ENCODE results near the gene CD177.
A peak's percentile ranks its signal among the peaks of the same experiment; 100 is the strongest.

CD177 gene

DNA sequence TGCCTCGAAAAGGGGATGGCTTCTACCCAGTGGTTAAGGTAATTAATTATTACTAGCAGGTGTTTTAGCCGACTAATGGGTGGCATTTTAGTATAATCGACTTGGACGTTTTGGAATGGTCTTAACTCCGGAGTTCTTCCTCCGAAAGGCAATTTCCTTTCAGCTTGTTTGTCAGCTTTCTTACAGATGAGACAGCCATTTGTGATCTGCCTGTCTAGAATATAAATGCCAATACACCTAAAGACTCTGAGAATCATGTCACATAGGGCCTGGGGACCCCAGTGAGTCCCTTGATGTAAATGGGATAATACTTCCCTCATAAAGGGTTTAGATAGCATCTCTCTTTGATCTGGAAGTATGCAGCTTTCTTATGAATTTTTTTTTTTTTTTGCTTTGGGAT lies 42.2 kb upstream of the CD177 start:
- no peak overlapping the region for H3K27ac ChIP-seq
- TF ChIP-seq, protein P1, sequence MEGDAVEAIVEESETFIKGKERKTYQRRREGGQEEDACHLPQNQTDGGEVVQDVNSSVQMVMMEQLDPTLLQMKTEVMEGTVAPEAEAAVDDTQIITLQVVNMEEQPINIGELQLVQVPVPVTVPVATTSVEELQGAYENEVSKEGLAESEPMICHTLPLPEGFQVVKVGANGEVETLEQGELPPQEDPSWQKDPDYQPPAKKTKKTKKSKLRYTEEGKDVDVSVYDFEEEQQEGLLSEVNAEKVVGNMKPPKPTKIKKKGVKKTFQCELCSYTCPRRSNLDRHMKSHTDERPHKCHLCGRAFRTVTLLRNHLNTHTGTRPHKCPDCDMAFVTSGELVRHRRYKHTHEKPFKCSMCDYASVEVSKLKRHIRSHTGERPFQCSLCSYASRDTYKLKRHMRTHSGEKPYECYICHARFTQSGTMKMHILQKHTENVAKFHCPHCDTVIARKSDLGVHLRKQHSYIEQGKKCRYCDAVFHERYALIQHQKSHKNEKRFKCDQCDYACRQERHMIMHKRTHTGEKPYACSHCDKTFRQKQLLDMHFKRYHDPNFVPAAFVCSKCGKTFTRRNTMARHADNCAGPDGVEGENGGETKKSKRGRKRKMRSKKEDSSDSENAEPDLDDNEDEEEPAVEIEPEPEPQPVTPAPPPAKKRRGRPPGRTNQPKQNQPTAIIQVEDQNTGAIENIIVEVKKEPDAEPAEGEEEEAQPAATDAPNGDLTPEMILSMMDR (IDR thresholded peaks at IDR 0.05), result no peak
- no peak for TF ChIP-seq ZFX (IDR thresholded peaks at IDR 0.05; ENCODE audit: borderline replicate concordance)

DNA sequence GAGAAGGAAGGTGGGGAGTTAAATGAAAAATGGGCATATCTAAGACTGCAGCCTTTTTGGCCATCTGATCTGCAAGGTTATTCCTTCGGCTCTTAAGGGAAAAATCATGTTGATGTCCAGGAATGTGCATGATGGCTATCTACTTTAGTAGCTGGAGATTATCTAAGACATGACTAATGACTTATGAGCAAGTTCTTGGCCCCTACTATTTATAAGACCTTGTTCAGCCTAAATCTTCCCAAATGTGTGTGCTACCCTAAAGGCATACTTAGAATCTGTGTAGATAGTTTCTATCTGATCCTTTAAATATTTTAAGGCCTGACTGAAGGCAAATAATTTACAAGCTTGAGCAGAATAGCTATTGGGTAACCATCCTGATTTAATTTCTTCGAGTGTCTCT lies 41.8 kb upstream of the CD177 start:
- no peak for TF ChIP-seq ZFX (IDR thresholded peaks at IDR 0.05; ENCODE audit: borderline replicate concordance)
- TF ChIP-seq, protein P1 (IDR thresholded peaks at IDR 0.05), result no peak
- no peak overlapping the region for H3K27ac ChIP-seq

DNA sequence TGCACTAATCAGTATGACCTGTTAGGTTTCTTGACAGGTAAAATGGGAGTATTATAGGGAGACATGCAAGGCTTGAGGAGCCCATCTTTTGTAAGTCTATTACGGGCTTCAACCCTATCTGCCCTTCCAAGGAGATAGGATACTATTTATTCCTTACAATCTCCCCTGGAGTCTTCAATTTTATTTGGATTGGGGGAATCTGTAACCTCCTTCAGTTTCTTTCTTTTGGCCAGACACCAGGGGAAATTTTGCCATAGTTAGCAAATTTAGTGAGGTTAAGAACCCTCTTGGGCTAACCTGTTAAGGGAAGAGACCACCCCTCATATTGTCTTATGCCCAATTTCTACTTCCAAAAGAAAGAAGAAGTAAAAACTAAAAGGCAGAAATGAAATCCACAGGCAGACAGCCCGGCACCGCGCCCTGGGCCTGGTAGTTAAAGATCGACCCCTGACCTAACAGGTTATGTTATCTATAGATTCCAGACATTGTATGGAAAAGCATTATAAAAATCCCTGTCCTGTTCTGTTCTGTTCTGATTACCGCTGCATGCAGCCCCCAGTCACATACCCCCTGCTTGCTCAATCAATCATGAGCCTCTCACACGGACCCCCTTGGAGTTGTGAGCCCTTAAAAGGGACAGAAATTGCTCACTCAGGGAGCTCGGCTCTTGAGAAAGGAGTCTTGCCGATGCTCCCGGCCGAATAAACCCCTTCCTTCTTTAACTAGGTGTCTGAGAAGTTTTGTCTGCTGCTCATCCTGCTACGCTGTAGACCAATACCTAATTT lies 39.6 kb upstream of the CD177 start:
- H3K27ac ChIP-seq, result no peak overlapping the region
- no peak for TF ChIP-seq ZFX (IDR thresholded peaks at IDR 0.05; ENCODE audit: borderline replicate concordance)
- TF ChIP-seq, protein P1 (IDR thresholded peaks at IDR 0.05), result no peak

DNA sequence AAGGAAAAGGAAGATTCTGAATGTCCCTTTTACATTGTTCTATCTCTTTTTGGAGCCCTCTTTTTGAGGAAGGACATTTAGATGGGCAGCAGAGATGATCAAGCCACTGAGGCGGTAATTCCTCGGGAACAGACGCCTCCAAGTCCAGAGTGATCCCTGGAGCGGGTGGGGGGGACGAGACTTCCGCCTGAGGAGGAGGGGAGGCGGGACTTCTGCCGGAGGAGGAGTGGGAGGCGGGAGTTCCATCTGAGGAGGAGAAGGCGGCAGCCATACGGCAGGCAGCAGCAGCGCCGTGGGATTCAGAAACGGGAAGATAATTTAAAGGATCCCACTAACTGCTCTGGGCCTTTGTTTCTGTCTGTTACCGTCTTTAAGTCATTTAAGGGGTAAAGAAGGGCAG lies 37.6 kb upstream of the CD177 start:
- no peak for TF ChIP-seq ZFX (IDR thresholded peaks at IDR 0.05; ENCODE audit: borderline replicate concordance)
- TF ChIP-seq, protein P1 (IDR thresholded peaks at IDR 0.05), result no peak
- H3K27ac ChIP-seq, result no peak overlapping the region

DNA sequence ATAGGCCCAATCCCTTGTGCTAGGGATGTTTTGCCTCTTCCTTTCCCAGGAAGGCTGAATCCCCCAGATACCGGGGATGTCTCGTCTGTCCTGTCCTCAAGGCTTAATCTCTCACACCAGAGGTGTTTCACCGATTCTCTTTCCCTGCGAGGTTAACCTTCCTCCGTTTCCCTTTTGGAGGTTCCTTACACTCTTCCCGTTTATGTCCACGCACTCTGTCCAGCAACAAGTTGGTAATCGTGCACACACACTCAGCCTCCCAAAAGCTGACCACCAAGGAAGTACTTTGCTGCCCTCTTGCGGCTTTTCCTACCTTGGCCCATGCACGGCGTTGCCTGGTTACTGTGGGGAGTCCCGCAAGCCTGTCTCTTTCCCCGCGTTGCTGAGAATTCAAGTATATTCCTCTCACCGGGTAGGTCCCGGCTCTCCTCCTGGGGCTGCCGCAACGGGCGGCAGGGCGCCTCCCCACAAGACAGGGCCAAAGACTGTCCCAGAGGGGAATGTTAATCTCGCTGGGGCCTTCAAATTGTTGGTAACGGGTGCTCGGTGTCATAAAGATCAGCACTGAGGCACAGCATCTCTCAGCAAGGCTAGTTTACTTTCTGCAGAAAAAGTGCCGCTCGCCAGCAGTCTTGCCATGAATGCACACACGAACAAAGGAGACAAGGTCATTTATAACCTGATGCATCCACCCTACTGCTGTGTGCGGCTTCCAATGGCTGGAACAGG lies 36.7 kb upstream of the CD177 start:
- no peak overlapping the region for H3K27ac ChIP-seq
- TF ChIP-seq ZFX (IDR thresholded peaks at IDR 0.05; ENCODE audit: borderline replicate concordance), result no peak
- TF ChIP-seq, protein P1 (IDR thresholded peaks at IDR 0.05), result peak; percentile 88

DNA sequence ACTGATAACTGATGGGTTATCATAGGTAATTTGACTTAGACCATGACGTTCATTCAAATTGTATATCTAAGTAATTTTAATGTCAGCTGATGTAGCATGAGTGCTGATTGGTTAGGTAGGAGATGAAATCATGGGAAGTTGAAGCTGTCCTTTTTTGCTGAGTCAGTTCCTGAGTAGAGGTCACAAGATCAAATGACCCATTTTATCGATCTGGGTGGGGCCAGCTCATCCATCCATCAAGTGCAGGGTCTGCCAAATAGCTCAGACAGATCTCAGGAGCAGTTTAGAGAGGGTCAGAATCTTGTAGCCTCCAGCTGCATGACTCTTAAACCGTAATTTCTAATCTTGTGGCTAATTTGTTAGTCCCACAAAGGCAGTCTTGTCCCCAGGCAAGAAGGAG lies 35.3 kb upstream of the CD177 start:
- TF ChIP-seq, protein P1 (IDR thresholded peaks at IDR 0.05), result no peak
- TF ChIP-seq ZFX (IDR thresholded peaks at IDR 0.05; ENCODE audit: borderline replicate concordance), result no peak
- H3K27ac ChIP-seq, result no peak overlapping the region

DNA sequence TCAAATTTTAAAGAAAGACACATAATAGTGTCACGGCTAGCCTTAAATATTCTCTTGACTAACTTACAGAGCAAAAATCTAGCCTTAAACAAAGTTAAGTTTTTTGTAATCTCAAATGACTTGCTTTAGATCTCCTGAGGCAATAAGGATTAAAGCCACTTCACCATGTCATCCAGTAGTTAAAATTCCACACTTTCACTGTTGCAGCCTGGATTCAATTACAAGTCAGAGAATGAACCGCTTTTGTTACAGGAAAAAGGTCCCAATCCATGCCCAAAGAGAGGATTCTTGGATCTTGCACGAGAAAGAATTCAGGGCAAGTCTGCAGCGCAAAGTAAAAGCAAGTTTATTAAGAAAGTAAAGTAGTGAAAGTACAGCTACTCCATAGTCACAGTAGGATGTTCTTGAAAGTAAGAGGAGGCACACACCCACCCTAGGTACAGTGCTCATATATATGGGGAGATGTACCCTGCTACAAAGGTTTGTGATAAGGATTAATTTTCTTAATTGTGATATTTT lies 34.6 kb upstream of the CD177 start:
- H3K27ac ChIP-seq, result no peak overlapping the region
- TF ChIP-seq ZFX (IDR thresholded peaks at IDR 0.05; ENCODE audit: borderline replicate concordance), result no peak
- TF ChIP-seq, protein P1 (IDR thresholded peaks at IDR 0.05), result no peak

Measured in 22Rv1 (cell line).